NK-92 treated with Interleukin-12 subunit alpha and Interleukin-12 subunit beta, amount 100 ng/mL, for 24 hours (cell line): Measurements from ENCODE around the gene FAM240B.

Experiments
- DNase-seq: peaks from one replicate; lab custom pipeline; 2025; lab: John Stamatoyannopoulos, UW

FAM240B gene

GRCh38 chr9:38720083-38720745, at the start of gene FAM240B:
FAM240B (minus strand) TSS chr9:38720133; CDS start chr9:38703999, 16,134 bp downstream.
- no peak for DNase-seq

- no peak for DNase-seq
These were observed 48.4 kb upstream of the FAM240B start for GRCh38 chr9:38768351-38768761.

GRCh38 chr9:38765101-38765500, 45.2 kb upstream of the FAM240B start:
- DNase-seq, result no peak

- no peak for DNase-seq
These were observed 42.1 kb upstream of the FAM240B start for GRCh38 chr9:38761999-38762398.

- DNase-seq, result no peak
These were observed 41.4 kb upstream of the FAM240B start for GRCh38 chr9:38761339-38761738.

- DNase-seq, result no peak
These were observed 36.8 kb upstream of the FAM240B start for GRCh38 chr9:38756702-38757101.

GRCh38 chr9:38747941-38748340, 28.0 kb upstream of the FAM240B start:
- no peak for DNase-seq

- DNase-seq, result no peak
These were observed 27.1 kb upstream of the FAM240B start for GRCh38 chr9:38747067-38747466.

- DNase-seq, result no peak
These were observed 26.4 kb upstream of the FAM240B start for GRCh38 chr9:38746303-38746702.

- no peak for DNase-seq
These were observed 24.6 kb upstream of the FAM240B start for GRCh38 chr9:38744484-38744883.

GRCh38 chr9:38737246-38737645, 17.3 kb upstream of the FAM240B start:
- no peak for DNase-seq

- DNase-seq, result no peak
These were observed 14.9 kb upstream of the FAM240B start for GRCh38 chr9:38734831-38735230.

- DNase-seq, result no peak
These were observed 13.6 kb upstream of the FAM240B start for GRCh38 chr9:38733503-38733902.

GRCh38 chr9:38732885-38733284, 13.0 kb upstream of the FAM240B start:
- DNase-seq, result no peak

GRCh38 chr9:38727497-38728001, 7.6 kb upstream of the FAM240B start:
- no peak for DNase-seq

GRCh38 chr9:38724754-38725153, 4.8 kb upstream of the FAM240B start:
- no peak for DNase-seq

GRCh38 chr9:38718148-38718547, 1.8 kb downstream of the FAM240B start:
- DNase-seq, result no peak

GRCh38 chr9:38715684-38716083, 4.2 kb downstream of the FAM240B start:
- DNase-seq, result no peak

GRCh38 chr9:38713426-38713825, 6.5 kb downstream of the FAM240B start:
- DNase-seq, result no peak

- no peak for DNase-seq
These were observed 11.2 kb downstream of the FAM240B start for GRCh38 chr9:38708759-38709158.

- DNase-seq, result no peak
These were observed 11.9 kb downstream of the FAM240B start for GRCh38 chr9:38707885-38708637.

- no peak for DNase-seq
These were observed 13.4 kb downstream of the FAM240B start for GRCh38 chr9:38706493-38706892.

GRCh38 chr9:38705917-38706316, 14.0 kb downstream of the FAM240B start:
- DNase-seq, result no peak
